Measurements from ENCODE around the gene HIVEP3.

Gene HIVEP3

DNA sequence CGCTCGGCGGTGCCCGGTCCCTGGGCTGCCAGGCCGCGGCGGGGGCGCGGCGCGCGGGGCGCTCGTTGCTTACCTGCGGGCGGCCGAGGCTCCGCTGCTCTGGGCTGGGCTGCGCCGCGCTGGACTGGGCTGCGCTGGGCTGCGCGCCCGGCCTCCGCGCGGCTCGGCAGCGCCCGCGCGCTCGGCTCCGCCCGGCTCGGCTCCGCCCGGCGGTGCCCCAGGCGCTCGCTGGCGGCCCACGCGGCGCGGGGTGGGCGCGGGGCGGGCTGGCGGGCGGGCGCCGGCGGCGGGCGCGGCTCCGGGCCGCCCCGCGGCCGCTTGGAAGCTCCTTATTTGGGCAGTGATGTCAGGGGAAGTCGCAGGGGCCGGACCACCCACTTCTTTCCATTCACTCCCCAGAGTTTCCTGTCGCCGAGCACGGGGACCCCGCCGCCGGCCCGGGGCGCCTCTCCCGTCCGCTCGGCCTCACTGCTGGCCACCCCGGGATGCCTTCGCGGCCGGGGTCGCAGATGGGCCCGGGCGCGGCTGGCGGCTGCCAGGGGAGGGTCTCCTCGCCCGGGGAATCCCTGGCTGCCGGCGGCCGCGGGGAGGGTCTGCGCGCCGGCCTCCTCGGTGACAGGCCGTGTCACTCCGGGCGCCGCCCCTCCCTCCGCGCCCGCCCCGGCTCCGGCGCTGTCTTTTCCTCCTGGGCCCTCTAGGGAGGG, 256.5 kb downstream of the HIVEP3 start:
- CTCF ChIA-PET, result interaction anchor here (1.4 kb wide), 1 partner anchor 19 kb away, joined by 4 read pairs; no protein-coding TSS in a partner anchor
- no peaks in the 10 kb centered on the region for H3K36me3 ChIP-seq (ENCODE audit: control insufficient read depth in 4 of 4, insufficient read depth in 4 of 4, low read length in 3 of 4)
- peak; percentile 79 to 92 (median 89) for DNase-seq
- peaks cover 1 to 35% (median 29%) of the 10 kb centered on the region in 4 experiments for H3K4me1 ChIP-seq (ENCODE audit: control extremely low read depth in 1 of 4, control insufficient read depth in 4 of 4, insufficient read depth in 4 of 4, low read length in 3 of 4)
- peak overlapping the region in 1 of 2 experiments; percentile 45 for H3K27ac ChIP-seq (ENCODE audit: insufficient read depth in 1 of 2, low read depth in 1 of 2, low read length in 2 of 2, poor library complexity in 1 of 2, severe bottlenecking in 2 of 2)
- POLR2A ChIA-PET, result interaction anchor here (0.6 to 1.7 kb wide), 4 partner anchors 46 to 119 kb away, joined by 3 read pairs; no protein-coding TSS in a partner anchor
- WGBS (ENCODE audit: insufficient coverage), result under 1% methylated on average over 81 of the region's 105 CpGs
- H3K9me3 ChIP-seq (ENCODE audit: control extremely low read depth in 1 of 5, control insufficient read depth in 4 of 5, insufficient read depth in 2 of 5, low read depth in 1 of 5, low read length in 4 of 5), result no peaks in the 10 kb centered on the region
- peak overlapping the region; percentile 3 to 80 (median 62) for H3K4me3 ChIP-seq (ENCODE audit: control insufficient read depth in 1 of 7, extremely low read depth in 1 of 7, insufficient read depth in 4 of 7, low read depth in 2 of 7, low read length in 6 of 7)
- peaks cover 0 to 6% (median 0%) of the 10 kb centered on the region in 5 experiments for H3K27me3 ChIP-seq (replicated peaks in 2 of 5; ENCODE audit: control insufficient read depth in 4 of 5, insufficient read depth in 5 of 5, low read length in 4 of 5)

DNA sequence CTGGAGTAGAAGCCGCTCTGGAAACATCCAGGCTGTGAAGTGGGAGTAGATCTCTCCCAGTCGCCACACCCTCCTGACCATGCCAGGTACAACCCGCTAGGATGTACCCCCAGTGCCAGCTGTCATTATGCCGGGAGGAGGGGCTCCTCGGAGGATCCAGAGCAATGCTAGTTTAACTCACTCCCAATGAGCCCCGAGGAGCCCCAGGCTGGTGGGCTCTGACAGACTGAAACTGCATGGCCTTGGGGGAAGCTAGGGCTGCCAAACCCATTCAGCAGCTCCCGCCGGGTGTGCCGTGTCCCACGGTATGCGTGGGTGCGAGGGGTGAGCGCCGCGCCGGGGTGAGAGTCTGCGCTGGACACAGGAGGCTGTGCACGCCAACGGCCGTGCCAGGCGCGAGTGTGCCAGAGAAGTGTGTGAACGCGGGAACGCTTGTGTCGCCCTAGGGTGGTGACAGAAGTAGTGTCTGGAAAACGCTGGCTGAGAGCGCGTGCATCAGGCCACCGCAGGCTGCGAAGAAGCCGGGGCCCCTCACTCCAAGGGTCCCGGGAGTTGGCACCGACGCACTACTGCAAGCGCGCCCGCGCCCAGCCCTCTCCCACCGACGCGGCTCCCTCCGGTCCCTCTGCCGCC, 257.2 kb downstream of the HIVEP3 start:
- Histone ChIP-seq H3K9me3 (ENCODE audit: control extremely low read depth in 1 of 5, control insufficient read depth in 4 of 5, insufficient read depth in 2 of 5, low read depth in 1 of 5, low read length in 4 of 5) (no peaks in the 10 kb centered on the region), H3K27ac (ENCODE audit: insufficient read depth in 1 of 2, low read depth in 1 of 2, low read length in 2 of 2, poor library complexity in 1 of 2, severe bottlenecking in 2 of 2) (no peak overlapping the region), H3K4me3 (ENCODE audit: control insufficient read depth in 1 of 7, extremely low read depth in 1 of 7, insufficient read depth in 4 of 7, low read depth in 2 of 7, low read length in 6 of 7) (peak overlapping the region; percentile 3 to 80 (median 62)), H3K36me3 (ENCODE audit: control insufficient read depth in 4 of 4, insufficient read depth in 4 of 4, low read length in 3 of 4) (no peaks in the 10 kb centered on the region), H3K4me1 (ENCODE audit: control extremely low read depth in 1 of 4, control insufficient read depth in 4 of 4, insufficient read depth in 4 of 4, low read length in 3 of 4) (peaks cover 1 to 36% (median 28%) of the 10 kb centered on the region in 4 experiments), H3K27me3 (replicated peaks in 2 of 5; ENCODE audit: control insufficient read depth in 4 of 5, insufficient read depth in 5 of 5, low read length in 4 of 5) (peaks cover 0 to 6% (median 0%) of the 10 kb centered on the region in 5 experiments)
- CTCF ChIA-PET, result no interaction called here
- DNase-seq, result peak in 2 of 3 donors; percentile 49 to 65
- WGBS (ENCODE audit: insufficient coverage), result 1% methylated on average over 41 of the region's 44 CpGs
- POLR2A ChIA-PET, result interaction anchor here (0.6 to 1.7 kb wide), 4 partner anchors 47 to 120 kb away, joined by 3 read pairs; no protein-coding TSS in a partner anchor

GRCh38 chr1:41660570-41661427, 257.9 kb downstream of the HIVEP3 start:
- ChIA-PET POLR2A (no interaction called here), CTCF (interaction anchor here (1.0 to 2.7 kb wide), 2 partner anchors 12 to 86 kb away, joined by 3 to 13 read pairs; no protein-coding TSS in a partner anchor)
- H3K9me3 ChIP-seq (ENCODE audit: control extremely low read depth in 1 of 5, control insufficient read depth in 4 of 5, insufficient read depth in 2 of 5, low read depth in 1 of 5, low read length in 4 of 5), result no peaks in the 10 kb centered on the region
- peaks cover 0 to 6% (median 0%) of the 10 kb centered on the region in 5 experiments for H3K27me3 ChIP-seq (replicated peaks in 2 of 5; ENCODE audit: control insufficient read depth in 4 of 5, insufficient read depth in 5 of 5, low read length in 4 of 5)
- H3K27ac ChIP-seq (ENCODE audit: insufficient read depth in 1 of 2, low read depth in 1 of 2, low read length in 2 of 2, poor library complexity in 1 of 2, severe bottlenecking in 2 of 2), result no peak overlapping the region
- no peak for DNase-seq
- H3K4me3 ChIP-seq (ENCODE audit: control insufficient read depth in 1 of 7, extremely low read depth in 1 of 7, insufficient read depth in 4 of 7, low read depth in 2 of 7, low read length in 6 of 7), result peak overlapping the region in 6 of 7 experiments; percentile 3 to 80 (median 64)
- no peaks in the 10 kb centered on the region for H3K36me3 ChIP-seq (ENCODE audit: control insufficient read depth in 4 of 4, insufficient read depth in 4 of 4, low read length in 3 of 4)
- peaks cover 1 to 43% (median 29%) of the 10 kb centered on the region in 4 experiments for H3K4me1 ChIP-seq (ENCODE audit: control extremely low read depth in 1 of 4, control insufficient read depth in 4 of 4, insufficient read depth in 4 of 4, low read length in 3 of 4)
- WGBS (ENCODE audit: insufficient coverage), result 62% methylated on average over 5 of the region's 5 CpGs

DNA sequence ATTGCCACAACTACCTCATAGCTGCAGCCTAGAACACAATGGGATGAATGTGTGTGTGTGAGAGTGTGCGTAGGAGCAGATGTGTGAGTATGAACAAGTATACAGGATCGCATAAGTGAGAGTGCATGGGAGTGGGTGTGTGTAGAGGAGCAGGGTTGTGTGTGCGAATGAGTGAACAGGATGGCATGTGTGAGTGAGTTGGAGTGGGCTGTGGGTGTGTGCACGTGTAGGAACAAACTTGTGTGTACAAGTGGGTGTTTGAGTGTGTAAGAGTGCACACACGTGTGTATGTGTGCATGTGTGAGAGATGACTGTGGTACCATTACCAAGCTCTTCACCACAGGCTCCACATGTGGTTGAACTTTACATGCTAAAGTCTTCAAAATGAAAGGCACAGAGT, 258.8 kb downstream of the HIVEP3 start:
- ChIA-PET CTCF (interaction anchor here (1.0 to 2.7 kb wide), 2 partner anchors 13 to 85 kb away, joined by 3 to 13 read pairs; no protein-coding TSS in a partner anchor), POLR2A (no interaction called here)
- H3K27ac ChIP-seq (ENCODE audit: insufficient read depth in 1 of 2, low read depth in 1 of 2, low read length in 2 of 2, poor library complexity in 1 of 2, severe bottlenecking in 2 of 2), result no peak overlapping the region
- 97% methylated on average over 4 of the region's 5 CpGs for WGBS (ENCODE audit: insufficient coverage)
- H3K4me3 ChIP-seq (ENCODE audit: control insufficient read depth in 1 of 7, extremely low read depth in 1 of 7, insufficient read depth in 4 of 7, low read depth in 2 of 7, low read length in 6 of 7), result no peak overlapping the region
- H3K9me3 ChIP-seq (ENCODE audit: control extremely low read depth in 1 of 5, control insufficient read depth in 4 of 5, insufficient read depth in 2 of 5, low read depth in 1 of 5, low read length in 4 of 5), result no peaks in the 10 kb centered on the region
- H3K4me1 ChIP-seq (ENCODE audit: control extremely low read depth in 1 of 4, control insufficient read depth in 4 of 4, insufficient read depth in 4 of 4, low read length in 3 of 4), result peaks cover 1 to 45% (median 29%) of the 10 kb centered on the region in 4 experiments
- H3K36me3 ChIP-seq (ENCODE audit: control insufficient read depth in 4 of 4, insufficient read depth in 4 of 4, low read length in 3 of 4), result no peaks in the 10 kb centered on the region
- peaks cover 0 to 6% (median 0%) of the 10 kb centered on the region in 5 experiments for H3K27me3 ChIP-seq (replicated peaks in 2 of 5; ENCODE audit: control insufficient read depth in 4 of 5, insufficient read depth in 5 of 5, low read length in 4 of 5)
- no peak for DNase-seq

- no peaks in the 10 kb centered on the region for H3K9me3 ChIP-seq (ENCODE audit: control extremely low read depth in 1 of 5, control insufficient read depth in 4 of 5, insufficient read depth in 2 of 5, low read depth in 1 of 5, low read length in 4 of 5)
- no peak overlapping the region for H3K27ac ChIP-seq (ENCODE audit: insufficient read depth in 1 of 2, low read depth in 1 of 2, low read length in 2 of 2, poor library complexity in 1 of 2, severe bottlenecking in 2 of 2)
- H3K4me3 ChIP-seq (ENCODE audit: control insufficient read depth in 1 of 7, extremely low read depth in 1 of 7, insufficient read depth in 4 of 7, low read depth in 2 of 7, low read length in 6 of 7), result no peak overlapping the region
- ChIA-PET CTCF (interaction anchor here (1.0 to 2.7 kb wide), 4 partner anchors 9 to 121 kb away, joined by 3 to 13 read pairs (median 3); no protein-coding TSS in a partner anchor), POLR2A (interaction anchor here (0.6 kb wide), 1 partner anchor 1243 kb away, joined by 3 read pairs; no protein-coding TSS in a partner anchor)
- peaks cover 1 to 45% (median 29%) of the 10 kb centered on the region in 4 experiments for H3K4me1 ChIP-seq (ENCODE audit: control extremely low read depth in 1 of 4, control insufficient read depth in 4 of 4, insufficient read depth in 4 of 4, low read length in 3 of 4)
- WGBS (ENCODE audit: insufficient coverage), result 93% methylated on average over 2 of the region's 2 CpGs
- peaks cover 0 to 6% (median 0%) of the 10 kb centered on the region in 5 experiments for H3K27me3 ChIP-seq (replicated peaks in 2 of 5; ENCODE audit: control insufficient read depth in 4 of 5, insufficient read depth in 5 of 5, low read length in 4 of 5)
- no peaks in the 10 kb centered on the region for H3K36me3 ChIP-seq (ENCODE audit: control insufficient read depth in 4 of 4, insufficient read depth in 4 of 4, low read length in 3 of 4)
- DNase-seq, result no peak
Observed at GRCh38 chr1:41659159-41659495, 259.6 kb downstream of the HIVEP3 start.

DNA sequence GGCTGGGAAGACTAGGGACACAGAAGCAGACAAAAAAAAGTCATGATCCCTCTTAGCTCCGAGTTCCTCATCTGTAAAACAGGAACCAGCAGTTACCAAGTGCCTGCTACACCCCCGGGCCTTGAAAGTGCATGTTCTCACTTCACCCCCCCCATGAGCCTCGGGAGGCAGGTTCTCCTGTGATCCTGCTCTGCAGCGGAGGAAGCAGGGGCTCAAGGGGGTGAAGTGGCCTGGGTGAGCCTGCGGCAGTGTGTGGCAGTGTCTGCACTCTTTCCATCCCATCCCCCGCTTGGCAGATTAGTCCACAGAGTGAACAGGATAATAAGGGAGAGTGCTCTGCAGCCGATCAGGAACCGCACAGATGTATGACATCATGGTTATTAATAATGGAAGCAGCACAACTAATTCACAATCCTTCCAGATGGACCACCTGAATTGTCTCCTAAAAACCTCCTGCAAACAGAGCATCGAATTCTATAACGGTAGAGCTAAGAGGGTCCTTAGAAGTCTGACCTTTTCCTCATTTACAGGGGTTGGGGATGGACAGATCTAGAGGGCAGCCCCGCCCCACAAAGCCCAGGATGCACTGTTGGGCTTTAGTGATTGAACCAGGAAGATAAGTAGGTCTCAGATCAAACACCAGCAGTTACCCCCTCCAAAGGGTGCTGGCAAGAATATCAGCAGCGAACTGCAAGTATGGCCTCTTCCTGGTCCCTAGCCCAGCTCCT, 260.1 kb downstream of the HIVEP3 start:
- no peaks in the 10 kb centered on the region for H3K9me3 ChIP-seq (ENCODE audit: control extremely low read depth in 1 of 5, control insufficient read depth in 4 of 5, insufficient read depth in 2 of 5, low read depth in 1 of 5, low read length in 4 of 5)
- WGBS (ENCODE audit: insufficient coverage), result 48% methylated on average over 5 of the region's 12 CpGs
- ChIA-PET CTCF (interaction anchor here (0.6 to 2.7 kb wide), 5 partner anchors 9 to 122 kb away, joined by 3 to 13 read pairs (median 3); no protein-coding TSS in a partner anchor), POLR2A (interaction anchor here (0.6 kb wide), 1 partner anchor 1243 kb away, joined by 3 read pairs; no protein-coding TSS in a partner anchor)
- peaks cover 1 to 43% (median 29%) of the 10 kb centered on the region in 4 experiments for H3K4me1 ChIP-seq (ENCODE audit: control extremely low read depth in 1 of 4, control insufficient read depth in 4 of 4, insufficient read depth in 4 of 4, low read length in 3 of 4)
- no peaks in the 10 kb centered on the region for H3K36me3 ChIP-seq (ENCODE audit: control insufficient read depth in 4 of 4, insufficient read depth in 4 of 4, low read length in 3 of 4)
- peak overlapping the region in 2 of 7 experiments; percentile 8 to 36 for H3K4me3 ChIP-seq (ENCODE audit: control insufficient read depth in 1 of 7, extremely low read depth in 1 of 7, insufficient read depth in 4 of 7, low read depth in 2 of 7, low read length in 6 of 7)
- peaks cover 0 to 6% (median 0%) of the 10 kb centered on the region in 5 experiments for H3K27me3 ChIP-seq (replicated peaks in 2 of 5; ENCODE audit: control insufficient read depth in 4 of 5, insufficient read depth in 5 of 5, low read length in 4 of 5)
- DNase-seq, result peak; percentile 38 to 84 (median 76)
- H3K27ac ChIP-seq (ENCODE audit: insufficient read depth in 1 of 2, low read depth in 1 of 2, low read length in 2 of 2, poor library complexity in 1 of 2, severe bottlenecking in 2 of 2), result no peak overlapping the region

All from common myeloid progenitor, CD34-positive (primary cell).